Stimulated activated CD4-positive, alpha-beta T cell treated with anti-CD3 and anti-CD28 coated beads, Interleukin-4, amount 100 ng/mL, for 24 hours (primary cell): Measurements from ENCODE around the gene NDUFA8.

Experiments
- DNase-seq: peaks from one replicate; pipeline ENCODE4 v3.0.0-alpha.2; 2020

NDUFA8 gene

GRCh38 chr9:122183501-122183900 lies 23.9 kb upstream of the NDUFA8 start:
- DNase-seq, result no peak

GRCh38 chr9:122180633-122181032 lies 21.1 kb upstream of the NDUFA8 start:
- DNase-seq, result no peak

- no peak for DNase-seq
Observed at GRCh38 chr9:122179690-122180074, 20.1 kb upstream of the NDUFA8 start.

GRCh38 chr9:122179054-122179689 lies 19.6 kb upstream of the NDUFA8 start:
- no peak for DNase-seq

- no peak for DNase-seq
Observed at GRCh38 chr9:122176916-122177315, 17.3 kb upstream of the NDUFA8 start.

- no peak for DNase-seq
Observed at GRCh38 chr9:122173670-122174069, 14.1 kb upstream of the NDUFA8 start.

GRCh38 chr9:122172131-122172530 lies 12.6 kb upstream of the NDUFA8 start:
- DNase-seq, result no peak

- no peak for DNase-seq
Observed at GRCh38 chr9:122168356-122168755, 8.8 kb upstream of the NDUFA8 start.

- no peak for DNase-seq
Observed at GRCh38 chr9:122164286-122164685, 4.7 kb upstream of the NDUFA8 start.

- DNase-seq, result no peak
Observed at GRCh38 chr9:122162415-122162814, 2.8 kb upstream of the NDUFA8 start.

GRCh38 chr9:122159925-122160246 lies 307 bp upstream of the NDUFA8 start:
- DNase-seq, result no peak

GRCh38 chr9:122158202-122158601 lies 1.4 kb downstream of the NDUFA8 start:
- peak; percentile 26 for DNase-seq

- DNase-seq, result no peak
Observed at GRCh38 chr9:122155796-122156195, 3.8 kb downstream of the NDUFA8 start.

GRCh38 chr9:122151267-122151828 lies 8.2 kb downstream of the NDUFA8 start:
- DNase-seq, result no peak

- no peak for DNase-seq
Observed at GRCh38 chr9:122145592-122145863, 14.1 kb downstream of the NDUFA8 start.

GRCh38 chr9:122144836-122145591 lies 14.6 kb downstream of the NDUFA8 start:
- DNase-seq, result no peak

GRCh38 chr9:122143876-122144405 lies 15.6 kb downstream of the NDUFA8 start:
- no peak for DNase-seq

- DNase-seq, result no peak
Observed at GRCh38 chr9:122143296-122143695, 16.3 kb downstream of the NDUFA8 start.

GRCh38 chr9:122141671-122142070 lies 17.9 kb downstream of the NDUFA8 start:
- no peak for DNase-seq

- DNase-seq, result no peak
Observed at GRCh38 chr9:122140368-122141193, 19.0 kb downstream of the NDUFA8 start.

GRCh38 chr9:122138560-122139268 lies 20.9 kb downstream of the NDUFA8 start:
- no peak for DNase-seq

GRCh38 chr9:122135529-122135859 lies 24.1 kb downstream of the NDUFA8 start:
- no peak for DNase-seq
